Heart left ventricle (tissue), 13 donors: ENCODE measurements around the gene CFAP54.

Experiments
- POLR2A ChIP-seq, 2 donors: fragments of 450-650 bp; IDR thresholded peaks; one replicate each; pipeline ENCODE4 v1.6.1; 2017; ENCODE audit warnings: antibody characterized with exemption in 2 of 2, mild to moderate bottlenecking in 2 of 2, moderate library complexity in 2 of 2
- TF ChIP-seq, protein P1 (sequence below), 12 donors: fragments of 200-600 bp; sonication (generic) in 4 of 12; IDR thresholded peaks; one replicate each; pipeline versions ENCODE4 v1.5.0 to v1.8.0; 2018 to 2022; ENCODE audit warnings: antibody characterized with exemption in 12 of 12, mild to moderate bottlenecking in 5 of 12
- donor health status: ischemic (EF 13 %, LVEDD 7.1; RV severe dilation, severe dysfunction).
- donor health status: DM: no; HTN: yes; CAD: no.
- donor health status: DM: no; HTN: no; CAD: no.
- donor health status: ischemic (EF 25% LVEDD 6.9; RV normal size, moderate dysfunction).
- donor health status: ischemic (EF 25% LVEDD 5.7; RV mildly dilated, moderate dysfunction).
- donor health status: ischemic (EF 35%, LVEDD 5.7; RV mildly dilated, moderate dysfunction).
- donor health status: nonischemic (EF 11% LVEDD 7.7; RV severe dilation, severe dysfunction).
- donor health status: DM: yes; HTN: yes; CAD: no.
- donor health status: PGD.
- donor health status: ischemic (EF 29% LVEDD 5.4; RV normal size, mild dysfunction).
- donor health status: nonischemic (EF 23%, LVEDD 6.1; RV moderate dilation, normal function).

DNA sequence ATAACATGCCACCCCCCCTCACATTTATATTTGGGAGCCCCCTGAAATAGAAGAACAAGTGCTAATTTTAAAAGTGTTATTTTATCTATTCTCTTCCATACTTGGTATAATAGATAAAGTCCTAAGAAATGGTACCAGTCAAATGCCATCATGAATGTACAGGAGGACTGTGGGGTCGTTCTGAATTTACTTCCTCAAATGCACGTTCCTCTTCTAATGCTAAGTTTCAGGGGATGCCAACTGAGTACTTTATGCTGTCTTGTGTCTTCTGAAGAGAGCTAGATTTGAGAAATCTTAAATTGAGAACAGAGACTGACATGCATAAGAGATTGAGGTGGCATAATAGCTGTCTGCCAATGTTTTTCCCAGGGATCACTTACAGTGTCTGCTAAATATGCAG lies 59.0 kb downstream of the CFAP54 start:
- TF ChIP-seq, protein P1, sequence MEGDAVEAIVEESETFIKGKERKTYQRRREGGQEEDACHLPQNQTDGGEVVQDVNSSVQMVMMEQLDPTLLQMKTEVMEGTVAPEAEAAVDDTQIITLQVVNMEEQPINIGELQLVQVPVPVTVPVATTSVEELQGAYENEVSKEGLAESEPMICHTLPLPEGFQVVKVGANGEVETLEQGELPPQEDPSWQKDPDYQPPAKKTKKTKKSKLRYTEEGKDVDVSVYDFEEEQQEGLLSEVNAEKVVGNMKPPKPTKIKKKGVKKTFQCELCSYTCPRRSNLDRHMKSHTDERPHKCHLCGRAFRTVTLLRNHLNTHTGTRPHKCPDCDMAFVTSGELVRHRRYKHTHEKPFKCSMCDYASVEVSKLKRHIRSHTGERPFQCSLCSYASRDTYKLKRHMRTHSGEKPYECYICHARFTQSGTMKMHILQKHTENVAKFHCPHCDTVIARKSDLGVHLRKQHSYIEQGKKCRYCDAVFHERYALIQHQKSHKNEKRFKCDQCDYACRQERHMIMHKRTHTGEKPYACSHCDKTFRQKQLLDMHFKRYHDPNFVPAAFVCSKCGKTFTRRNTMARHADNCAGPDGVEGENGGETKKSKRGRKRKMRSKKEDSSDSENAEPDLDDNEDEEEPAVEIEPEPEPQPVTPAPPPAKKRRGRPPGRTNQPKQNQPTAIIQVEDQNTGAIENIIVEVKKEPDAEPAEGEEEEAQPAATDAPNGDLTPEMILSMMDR (IDR thresholded peaks at IDR 0.05) = no peak
- TF ChIP-seq POLR2A (IDR thresholded peaks at IDR 0.05) = no peak
